HG03045 (cell line): ENCODE data around the gene EEF1A2.

Experiments used
- ATAC-seq: cut with Tn5 transposase; IDR thresholded peaks from one replicate; pipeline ENCODE4 v1.9.1; 2021; ENCODE audit warnings: mild to moderate bottlenecking, moderate library complexity; ENCODE audit not compliant: unreplicated experiment

The EEF1A2 gene

DNA sequence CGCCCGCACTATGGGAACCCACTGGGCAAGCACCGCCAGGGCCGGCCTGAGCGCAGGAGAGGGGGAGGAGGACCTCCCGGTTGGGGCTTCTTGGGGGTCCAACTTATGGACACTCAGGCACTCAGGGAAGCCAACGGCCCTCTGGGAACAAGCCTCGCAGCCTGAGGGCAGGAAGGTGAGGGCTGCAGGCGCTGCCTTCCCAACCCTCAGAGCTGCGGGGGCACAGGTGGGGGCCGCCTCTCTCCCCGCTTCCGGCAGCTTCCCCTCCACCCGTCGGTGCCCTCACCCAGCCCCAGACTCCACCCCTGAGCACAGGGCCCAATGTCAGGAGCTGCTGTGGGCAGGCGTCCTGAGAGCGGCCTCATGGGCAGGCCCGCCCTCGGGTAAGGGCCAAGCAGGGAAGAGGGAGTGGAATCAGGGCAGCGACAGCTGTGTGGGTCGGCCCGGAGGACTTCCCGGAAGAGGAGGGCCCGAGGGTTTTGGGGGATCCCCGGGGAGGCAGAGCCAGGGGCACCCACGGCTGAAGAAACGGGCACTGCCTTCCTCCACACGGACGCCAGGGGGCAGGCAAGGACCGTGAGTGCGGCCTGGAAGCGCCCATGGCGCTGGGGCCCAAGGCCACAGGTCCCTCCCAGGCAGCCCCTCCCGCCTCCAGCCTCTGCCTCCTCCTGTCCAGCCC lies 38.8 kb upstream of the EEF1A2 start:
- peak; percentile 85 for ATAC-seq

DNA sequence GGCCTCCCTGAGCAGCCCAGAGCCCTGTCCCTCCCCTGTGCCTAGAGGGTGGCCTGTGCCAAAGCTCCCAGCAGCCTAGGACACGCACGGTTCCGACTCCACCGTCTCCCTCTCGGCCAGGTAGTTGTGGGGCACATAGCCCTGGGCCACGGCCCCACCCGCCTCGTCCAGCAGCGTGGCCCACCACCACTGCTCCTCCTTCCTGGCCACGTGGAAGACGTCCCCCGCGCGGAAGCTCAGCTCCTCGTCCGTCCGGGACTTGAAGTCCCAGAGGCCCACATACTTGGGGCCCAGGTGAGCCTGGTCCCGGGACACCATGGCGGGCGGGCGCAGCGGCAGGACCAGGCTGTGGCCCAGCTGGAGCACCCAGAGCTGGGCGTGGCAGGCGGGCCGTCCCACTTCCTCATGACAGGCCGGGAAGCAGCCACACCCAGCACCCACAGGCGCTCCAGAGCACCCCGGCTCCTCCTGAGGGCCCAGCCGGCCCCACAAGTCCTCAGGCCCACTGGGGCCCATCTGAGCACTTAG lies 38.2 kb upstream of the EEF1A2 start, which contains the start of gene PTK6:
Gene PTK6, minus strand, starts transcription at position 380 of the 528 bp plus-strand sequence. Its CDS starts 62 bp downstream, at position 318.
- no peak for ATAC-seq

DNA sequence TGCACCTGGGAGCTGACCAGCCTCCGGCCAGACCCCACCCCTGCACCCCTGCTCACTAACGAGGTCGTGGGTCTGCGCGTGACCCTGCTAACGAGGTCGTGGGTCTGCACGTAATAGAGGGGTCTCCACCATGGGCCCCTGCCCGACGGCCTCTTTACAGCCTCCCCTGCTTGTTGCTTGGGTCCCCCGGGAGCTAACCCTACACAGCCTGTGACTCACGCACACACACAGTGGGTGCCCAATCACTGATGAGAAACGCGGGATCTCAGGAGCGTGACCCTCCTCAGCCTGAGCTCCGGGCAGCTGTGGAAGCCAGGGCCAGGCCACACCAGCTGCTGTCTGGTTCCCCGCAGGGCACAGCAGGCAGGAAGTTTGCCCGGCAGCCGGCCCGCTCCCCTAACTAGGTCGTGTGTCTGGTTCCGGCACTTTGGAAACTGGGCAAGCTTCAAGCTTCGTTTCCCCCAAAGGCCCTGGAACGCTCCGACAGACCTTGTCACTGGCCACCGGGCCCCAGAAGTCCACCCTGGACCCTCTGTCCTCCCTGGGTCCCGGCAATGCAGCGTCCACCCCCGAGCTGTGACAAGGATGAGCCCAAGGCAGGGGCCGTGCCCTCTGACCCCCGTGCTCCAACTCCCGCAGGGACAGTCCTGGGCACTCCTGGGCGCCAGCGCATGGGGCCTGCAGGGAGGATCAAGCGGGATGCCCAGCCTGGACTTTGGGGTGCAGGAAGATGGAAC lies 37.5 kb upstream of the EEF1A2 start:
- ATAC-seq: no peak

DNA sequence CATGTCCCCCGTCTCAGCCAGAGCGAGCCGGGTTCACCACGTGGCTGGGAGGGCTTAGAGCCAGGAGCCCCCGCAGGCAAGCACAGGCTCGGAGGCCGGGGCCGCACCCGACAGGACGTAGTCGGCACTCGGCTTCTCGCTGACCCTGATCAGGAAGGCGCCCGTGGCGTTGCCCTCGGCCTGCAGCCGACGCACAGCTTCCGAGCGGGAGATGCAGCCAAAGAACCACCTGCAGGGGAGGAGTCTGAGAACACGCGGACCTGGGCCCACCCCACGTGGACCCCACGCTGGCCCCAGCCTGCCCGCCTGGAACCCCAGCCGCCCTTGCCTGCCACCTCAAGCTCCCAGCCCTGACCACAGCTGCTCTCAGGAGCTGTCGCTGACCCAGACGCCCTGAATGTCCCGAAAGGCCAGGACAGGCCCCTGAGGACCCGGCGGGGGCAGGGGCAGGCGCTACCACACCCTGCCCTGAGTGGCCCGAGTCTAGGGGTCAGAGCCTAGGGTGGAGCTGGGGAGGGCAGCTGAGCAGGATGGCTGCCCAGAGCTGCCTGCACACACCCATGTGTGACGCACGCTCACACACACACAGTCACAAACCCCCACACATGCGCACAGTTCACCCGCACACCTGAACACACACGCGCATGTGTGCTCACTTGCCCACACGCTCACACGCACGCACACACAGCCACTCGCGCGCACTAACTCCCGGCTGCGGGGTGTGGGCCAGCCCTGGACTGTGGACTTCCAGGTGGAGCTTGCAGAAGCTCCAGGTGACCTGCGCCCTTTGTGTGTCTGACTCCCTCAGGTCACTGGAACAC lies 36.2 kb upstream of the EEF1A2 start:
- no peak for ATAC-seq

DNA sequence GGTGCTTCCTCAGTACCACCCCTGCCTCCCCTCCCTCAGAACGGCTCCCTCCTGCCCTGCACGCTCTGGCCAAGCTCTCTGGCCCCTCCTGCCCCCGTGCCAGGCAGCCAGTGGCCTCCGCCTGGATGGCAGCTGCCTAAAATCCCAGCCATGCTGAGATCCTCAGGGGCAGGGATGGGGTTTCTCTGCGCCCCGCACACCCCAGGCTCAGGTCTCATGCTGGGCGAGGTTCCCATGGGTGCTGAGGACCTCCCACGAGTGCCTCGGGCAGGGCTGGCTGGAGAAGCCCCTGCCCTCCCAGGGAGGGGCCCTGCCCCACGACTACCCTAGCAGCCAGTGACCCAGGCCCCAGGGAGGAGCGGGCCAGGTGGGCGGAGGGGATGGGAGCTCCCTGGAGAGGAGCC lies 35.5 kb upstream of the EEF1A2 start:
- no peak for ATAC-seq

DNA sequence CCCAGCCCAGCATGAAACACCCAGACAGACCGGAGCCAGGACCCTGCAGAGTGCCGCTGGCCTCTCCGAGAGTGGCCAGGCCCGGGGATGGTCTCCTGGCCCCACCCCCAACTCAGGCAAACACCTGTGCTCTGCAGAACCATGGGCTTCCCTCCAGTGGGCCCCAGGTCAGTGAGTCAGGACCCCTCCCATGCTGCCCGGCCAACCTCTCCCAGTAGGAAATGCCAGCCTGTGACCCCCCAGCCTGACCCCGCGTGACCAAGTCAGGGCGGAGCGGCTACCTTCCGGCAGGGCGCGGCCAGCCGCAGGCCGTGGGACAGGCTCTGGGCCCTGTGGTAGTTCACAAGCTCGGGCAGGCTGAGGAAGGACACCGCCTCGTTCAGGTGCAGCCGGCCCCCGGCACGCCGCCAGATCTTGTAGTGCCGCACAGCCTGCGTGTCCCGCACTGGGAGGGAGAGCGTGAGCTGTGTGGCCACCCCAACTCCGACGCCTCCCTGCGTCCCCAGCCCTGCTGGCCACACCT lies 35.0 kb upstream of the EEF1A2 start:
- ATAC-seq: no peak

DNA sequence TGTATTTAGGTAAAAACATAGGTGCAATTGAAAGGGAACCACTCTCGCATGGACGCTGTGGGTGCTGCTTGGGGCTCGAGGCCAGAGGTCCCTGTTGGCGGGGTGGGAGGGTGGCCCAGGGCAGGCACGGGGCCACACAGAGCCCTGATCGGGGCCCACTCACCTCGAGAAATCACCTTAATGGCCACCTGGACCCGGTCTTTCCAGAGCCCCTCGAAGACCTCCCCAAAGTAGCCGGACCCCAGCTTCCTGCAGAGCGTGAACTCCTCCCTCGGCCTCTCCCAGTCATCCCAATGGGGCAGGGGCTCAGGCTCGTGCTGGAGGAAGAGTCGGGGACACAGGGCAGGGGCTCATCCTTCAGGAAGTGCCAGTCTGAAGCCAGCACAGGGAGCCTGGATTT lies 34.5 kb upstream of the EEF1A2 start:
- ATAC-seq: no peak

DNA sequence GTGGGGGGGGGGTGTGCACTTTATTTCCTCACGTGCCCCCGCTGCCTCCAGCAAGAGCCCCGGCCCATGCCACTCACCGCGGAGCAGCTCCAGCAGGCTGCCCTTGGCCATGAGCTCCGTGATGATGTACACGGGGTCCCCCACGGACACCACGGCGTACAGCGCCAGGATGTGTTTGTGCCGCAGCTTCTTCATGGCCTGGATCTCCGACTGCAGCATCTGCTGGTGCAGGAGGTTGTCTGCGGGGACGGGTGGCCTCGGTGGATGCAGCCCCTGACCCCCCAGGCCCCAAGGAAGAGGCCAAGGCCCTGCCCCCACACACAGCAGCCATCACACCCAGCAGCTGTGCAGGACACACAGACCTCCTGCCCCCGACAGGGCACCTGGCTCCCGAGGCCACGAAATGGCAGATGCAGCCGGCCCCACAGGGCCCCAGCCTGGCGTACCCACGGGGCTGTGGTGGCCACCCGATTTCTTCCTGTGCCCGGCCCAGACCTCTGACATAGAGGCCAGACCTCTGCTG lies 33.6 kb upstream of the EEF1A2 start:
- ATAC-seq: no peak

DNA sequence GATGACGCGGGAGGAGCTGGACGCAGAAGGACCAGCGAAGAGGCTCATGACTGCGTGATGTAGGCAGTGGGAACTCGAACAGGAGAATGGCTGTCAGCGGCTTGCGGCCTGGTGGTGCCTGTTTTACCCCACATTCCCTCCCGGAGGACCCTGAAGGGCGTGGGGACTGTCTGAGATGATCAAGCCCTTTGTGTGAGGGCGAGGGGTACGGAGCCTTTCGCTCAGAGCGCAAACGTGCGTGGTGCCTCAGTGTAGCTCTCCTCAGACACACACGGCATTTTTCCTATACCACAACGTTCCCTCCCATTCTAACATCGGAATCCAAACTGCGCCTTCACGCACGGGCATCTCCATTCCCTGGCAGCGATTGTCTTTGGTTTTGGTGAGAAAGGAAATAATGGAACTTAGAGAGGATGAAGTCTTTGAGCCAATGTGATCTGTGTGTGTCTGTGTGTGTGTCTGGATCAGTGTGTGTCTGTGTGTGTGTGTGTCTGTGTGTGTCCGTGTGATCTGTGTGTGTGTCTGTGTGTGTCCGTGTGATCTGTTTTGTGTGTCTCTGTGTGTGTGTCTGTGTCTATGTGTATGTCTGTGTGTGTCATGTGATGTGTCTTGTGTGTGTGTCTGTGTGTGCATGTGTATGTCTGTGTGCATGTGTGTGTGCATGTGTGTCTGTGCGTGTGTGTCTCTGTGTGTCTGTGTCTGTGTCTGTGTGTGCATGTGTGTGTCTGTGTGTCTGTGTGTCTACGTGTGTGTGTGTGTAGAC lies 33.0 kb upstream of the EEF1A2 start:
- ATAC-seq: no peak

DNA sequence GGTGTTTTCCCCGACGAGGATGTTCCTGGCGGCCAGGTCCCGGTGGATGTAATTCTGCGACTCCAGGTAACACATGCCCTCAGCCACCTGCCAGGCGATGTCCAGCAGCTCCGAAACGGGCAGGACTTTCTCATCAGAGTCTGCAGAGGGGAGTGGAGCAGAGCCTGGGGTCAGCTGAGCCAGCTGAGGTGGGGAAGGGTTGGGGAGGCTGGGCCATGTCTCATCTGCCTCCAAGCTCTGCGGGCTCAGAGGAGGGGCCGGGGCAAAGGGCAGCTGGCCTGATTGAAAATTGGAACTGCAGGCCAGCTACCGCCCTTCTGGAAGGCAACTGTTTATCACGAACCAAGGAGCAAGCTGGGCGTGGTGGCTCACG lies 31.9 kb upstream of the EEF1A2 start:
- no peak for ATAC-seq

DNA sequence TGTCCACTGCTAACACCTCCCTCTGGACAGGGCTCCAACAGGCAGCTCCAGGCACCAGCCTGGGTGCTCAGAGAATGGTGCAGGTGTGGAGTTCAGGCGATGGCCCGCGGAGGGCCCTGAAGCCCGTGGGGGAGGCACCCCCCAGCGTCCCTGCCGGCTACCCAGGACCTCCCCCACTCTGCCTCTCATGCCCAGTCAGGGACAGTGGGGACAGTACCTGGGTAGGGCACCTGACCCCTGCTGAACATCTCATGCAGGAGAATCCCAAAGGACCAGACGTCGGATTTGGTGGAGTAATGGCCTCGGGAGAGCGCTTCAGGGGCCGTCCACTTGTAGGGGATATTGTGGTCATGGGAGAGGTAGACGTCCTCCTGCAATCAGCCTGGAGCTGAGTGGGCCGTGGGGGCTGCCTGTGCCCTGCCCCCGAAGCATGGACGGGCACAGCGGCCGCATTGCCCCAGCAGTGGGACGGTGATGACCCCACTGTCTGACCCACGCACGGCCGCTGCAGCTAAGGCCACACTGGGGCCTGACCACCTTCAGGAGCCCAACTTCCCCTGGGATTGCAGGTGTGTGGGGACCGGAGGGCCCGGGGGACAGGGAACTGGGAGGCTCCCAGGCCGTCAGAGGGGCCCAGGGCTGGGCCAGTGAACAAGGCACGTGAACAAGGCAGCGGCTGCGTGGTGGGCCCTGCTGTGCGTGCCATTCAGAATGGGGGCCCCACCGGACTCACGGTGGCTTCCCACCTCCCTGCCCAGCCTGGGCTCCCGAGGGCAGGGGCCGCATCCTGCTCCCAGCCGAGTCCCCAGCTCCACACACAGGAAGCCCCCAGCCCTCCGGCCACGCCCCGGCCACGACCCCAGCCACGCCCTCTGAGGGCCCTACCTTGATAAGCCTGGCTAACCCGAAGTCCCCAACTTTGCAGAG lies 31.2 kb upstream of the EEF1A2 start:
- ATAC-seq: no peak

DNA sequence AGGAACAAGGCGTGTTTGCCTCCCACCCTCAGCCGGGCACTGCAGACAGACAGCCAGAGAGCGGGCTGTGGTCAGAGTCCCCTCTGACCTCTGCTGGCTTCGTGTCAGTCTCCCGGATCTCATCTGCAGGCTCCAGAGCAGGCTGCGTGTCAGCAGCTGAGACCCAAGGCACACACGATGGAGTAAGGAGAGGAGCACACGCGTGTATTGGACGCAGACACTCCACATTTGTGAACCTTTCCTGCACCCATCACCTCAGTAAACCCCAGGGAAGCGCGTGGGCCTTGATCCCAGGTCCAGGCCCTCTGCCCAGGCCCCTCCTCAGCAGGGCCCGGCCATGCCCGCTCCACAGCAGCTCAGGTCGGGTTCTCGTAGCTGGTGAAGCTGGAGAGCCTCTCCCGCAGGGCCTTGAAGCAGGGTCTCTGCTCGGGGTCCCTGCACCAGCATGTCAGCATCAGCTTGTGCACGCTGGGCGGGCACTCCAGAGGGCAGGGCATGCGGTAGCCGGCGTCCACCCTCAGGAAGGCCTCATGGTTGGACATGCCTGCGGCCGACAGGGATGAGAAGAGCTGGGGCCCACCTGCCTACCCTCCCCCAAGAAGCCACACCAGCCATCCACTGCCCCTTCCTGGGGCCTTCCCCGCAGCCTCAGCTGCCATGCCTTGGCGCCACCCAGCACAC lies 30.4 kb upstream of the EEF1A2 start:
- ATAC-seq: no peak

DNA sequence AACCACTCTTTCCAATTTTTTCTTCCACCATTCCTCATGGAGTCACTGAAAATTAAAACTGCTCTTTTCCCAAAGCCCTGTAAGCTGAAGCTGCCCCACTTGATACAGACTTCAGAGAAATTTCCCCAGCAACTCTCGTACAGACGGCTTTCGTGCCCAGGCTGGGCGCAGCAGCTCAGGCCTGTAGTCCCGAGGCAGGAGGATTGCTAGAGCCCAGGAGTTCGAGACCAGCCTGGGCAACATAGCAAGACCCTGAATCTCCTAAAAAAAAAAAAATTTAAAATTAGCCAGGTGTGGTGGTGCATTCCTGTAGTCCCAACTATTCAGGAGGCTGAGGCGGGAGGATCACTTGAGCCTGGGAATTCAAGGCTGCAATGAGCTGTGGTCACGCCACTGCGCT lies 28.3 kb upstream of the EEF1A2 start:
- ATAC-seq: no peak

DNA sequence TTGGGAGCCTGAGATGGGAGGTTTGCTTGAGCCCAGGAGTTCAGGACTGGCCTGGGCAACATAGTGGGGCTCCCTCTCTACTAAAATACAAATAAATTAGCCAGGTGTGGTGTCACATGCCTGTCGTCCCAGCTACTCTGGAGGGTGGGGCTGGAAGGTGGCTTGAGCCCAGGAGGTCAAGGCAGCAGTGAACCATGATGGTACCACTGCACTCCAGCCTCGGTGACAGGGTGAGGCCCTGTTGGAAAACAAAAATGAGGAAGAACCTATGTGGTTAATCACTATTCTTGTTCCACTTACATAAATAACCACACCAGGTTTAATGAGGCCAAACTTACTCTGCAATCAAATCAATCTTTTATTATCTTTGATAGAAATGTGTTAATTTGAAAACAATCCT lies 27.1 kb upstream of the EEF1A2 start:
- ATAC-seq: no peak

DNA sequence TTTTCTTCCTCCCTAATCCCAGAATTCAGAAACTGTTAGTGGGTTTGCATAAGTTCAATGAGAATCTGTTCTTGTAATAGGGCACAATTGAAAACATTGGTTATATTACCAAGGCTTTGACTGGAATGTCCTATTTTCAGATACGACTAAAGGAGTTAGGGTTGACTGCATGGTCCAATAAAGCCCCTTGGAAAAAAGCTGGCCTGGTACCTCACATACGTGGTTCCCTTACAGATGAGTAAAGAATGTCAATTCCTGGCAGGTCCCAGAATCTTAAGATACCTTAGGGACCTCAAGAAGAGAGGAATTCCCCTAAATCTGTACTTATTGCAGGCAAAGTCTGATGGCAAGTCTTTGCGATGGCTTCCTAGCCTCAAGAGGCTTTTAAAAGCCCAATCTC lies 26.3 kb upstream of the EEF1A2 start:
- ATAC-seq: no peak

DNA sequence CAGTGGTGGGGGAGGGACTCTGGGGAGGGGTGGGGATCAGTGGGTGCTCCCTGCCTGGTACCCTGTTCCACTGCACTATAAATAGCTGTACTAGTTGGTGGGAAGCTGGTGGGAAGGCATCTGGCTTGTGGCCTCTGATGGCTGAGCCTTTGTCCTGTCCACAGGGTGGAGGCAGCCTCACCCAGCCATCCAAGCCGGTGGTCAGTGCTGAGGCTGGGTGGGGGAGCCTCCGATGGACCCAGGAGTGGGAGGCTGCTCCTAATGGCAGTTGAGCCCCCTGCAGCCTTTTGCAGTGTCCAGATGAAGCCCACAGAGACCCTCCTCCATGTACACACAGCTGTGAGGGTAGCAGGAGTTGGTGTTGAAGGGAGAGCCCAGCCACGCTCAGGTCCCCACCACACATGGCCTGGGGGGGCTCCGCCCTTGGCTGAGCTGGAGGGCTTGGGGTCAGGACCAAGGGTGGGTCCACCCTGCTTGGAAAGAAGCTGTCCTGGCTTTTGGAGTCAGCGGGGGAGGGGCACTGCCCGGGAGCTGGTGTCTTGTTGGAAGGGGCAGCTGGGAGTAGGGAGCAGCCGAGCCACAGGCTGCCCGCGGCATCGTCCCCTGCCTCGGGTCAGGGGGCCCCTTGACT lies 24.2 kb upstream of the EEF1A2 start:
- no peak for ATAC-seq

DNA sequence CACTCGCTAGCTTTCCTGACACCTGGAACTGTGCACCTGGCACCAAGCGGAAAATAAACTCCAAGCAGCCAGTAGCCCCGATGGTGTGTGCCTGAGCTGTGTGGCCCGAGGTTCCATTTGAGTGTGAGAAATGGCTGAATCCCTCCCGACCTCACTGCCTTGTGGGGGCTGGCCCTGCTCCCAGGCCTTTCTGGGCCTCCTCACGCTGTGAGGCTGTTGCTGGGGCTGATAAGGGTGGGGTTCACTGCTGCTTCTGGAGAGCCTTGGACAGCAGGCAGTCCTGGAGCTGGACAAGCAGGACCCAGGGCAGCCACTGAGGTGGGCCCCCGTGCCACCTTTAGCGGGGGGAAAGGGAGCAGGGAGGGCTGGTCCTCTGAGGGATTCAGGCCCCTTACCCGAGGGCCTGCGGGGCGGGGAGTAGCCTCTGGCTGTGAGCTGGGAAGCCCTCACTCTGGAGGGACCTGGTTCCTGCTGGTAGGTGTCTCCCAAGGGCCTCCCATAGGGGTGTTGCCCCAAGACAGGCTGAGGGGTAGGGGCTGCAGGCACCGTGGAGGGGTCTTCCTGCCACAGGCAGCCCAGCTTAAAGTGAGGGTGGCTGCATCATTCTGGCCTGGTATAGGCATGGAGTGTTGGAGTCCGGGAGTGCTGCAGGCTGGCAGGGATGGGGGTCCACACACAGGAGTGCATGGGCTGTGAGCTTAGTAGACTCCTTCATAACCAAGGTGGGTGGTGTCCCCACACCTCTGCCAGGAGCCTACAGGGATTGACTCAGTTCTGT lies 23.4 kb upstream of the EEF1A2 start:
- ATAC-seq: no peak
